MM.1S (cell line): ENCODE data around the gene ANKRD12.

Source experiments
- CTCF ChIP-seq: fragments of 300-600 bp; sonication (generic); IDR thresholded peaks from 2 replicates; pipeline ENCODE4 v1.5.1; 2016; ENCODE audit warnings: antibody characterized with exemption, low read length, mixed read lengths
- EZH2 ChIP-seq: fragments of 300-600 bp; sonication (generic); optimal IDR thresholded peaks from 2 replicates; pipeline ENCODE3; 2017; ENCODE audit warnings: low read depth, mild to moderate bottlenecking, antibody characterized with exemption, low read length, mixed read lengths
- EZH2phosphoT487 ChIP-seq: fragments of 300-600 bp; sonication (generic); IDR thresholded peaks from 2 replicates; pipeline ENCODE4 v1.6.1; 2018; ENCODE audit warnings: antibody characterized with exemption, low read length

- no peak for TF ChIP-seq CTCF
- TF ChIP-seq EZH2, result no peak
- no peak for TF ChIP-seq EZH2phosphoT487
Observed at GRCh38 chr18:9090578-9090977, 46.0 kb upstream of the ANKRD12 start.
